NCI-H524 treated with DMSO at 0.1 percent for 48 hours (cell line): Measurements from ENCODE around the gene RC3H1.
A peak's percentile ranks its signal among the peaks of the same experiment; 100 is the strongest.
"Not testable (repeated sequence)": the region's sequence is repeated elsewhere in the genome, so short reads cannot be mapped to it uniquely, and the experiment has no call there.

Source experiments
- DNase-seq: peaks from one replicate; lab custom pipeline; 2025; lab: John Stamatoyannopoulos, UW

RC3H1 gene, protein sequence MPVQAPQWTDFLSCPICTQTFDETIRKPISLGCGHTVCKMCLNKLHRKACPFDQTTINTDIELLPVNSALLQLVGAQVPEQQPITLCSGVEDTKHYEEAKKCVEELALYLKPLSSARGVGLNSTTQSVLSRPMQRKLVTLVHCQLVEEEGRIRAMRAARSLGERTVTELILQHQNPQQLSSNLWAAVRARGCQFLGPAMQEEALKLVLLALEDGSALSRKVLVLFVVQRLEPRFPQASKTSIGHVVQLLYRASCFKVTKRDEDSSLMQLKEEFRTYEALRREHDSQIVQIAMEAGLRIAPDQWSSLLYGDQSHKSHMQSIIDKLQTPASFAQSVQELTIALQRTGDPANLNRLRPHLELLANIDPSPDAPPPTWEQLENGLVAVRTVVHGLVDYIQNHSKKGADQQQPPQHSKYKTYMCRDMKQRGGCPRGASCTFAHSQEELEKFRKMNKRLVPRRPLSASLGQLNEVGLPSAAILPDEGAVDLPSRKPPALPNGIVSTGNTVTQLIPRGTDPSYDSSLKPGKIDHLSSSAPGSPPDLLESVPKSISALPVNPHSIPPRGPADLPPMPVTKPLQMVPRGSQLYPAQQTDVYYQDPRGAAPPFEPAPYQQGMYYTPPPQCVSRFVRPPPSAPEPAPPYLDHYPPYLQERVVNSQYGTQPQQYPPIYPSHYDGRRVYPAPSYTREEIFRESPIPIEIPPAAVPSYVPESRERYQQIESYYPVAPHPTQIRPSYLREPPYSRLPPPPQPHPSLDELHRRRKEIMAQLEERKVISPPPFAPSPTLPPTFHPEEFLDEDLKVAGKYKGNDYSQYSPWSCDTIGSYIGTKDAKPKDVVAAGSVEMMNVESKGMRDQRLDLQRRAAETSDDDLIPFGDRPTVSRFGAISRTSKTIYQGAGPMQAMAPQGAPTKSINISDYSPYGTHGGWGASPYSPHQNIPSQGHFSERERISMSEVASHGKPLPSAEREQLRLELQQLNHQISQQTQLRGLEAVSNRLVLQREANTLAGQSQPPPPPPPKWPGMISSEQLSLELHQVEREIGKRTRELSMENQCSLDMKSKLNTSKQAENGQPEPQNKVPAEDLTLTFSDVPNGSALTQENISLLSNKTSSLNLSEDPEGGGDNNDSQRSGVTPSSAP

DNA sequence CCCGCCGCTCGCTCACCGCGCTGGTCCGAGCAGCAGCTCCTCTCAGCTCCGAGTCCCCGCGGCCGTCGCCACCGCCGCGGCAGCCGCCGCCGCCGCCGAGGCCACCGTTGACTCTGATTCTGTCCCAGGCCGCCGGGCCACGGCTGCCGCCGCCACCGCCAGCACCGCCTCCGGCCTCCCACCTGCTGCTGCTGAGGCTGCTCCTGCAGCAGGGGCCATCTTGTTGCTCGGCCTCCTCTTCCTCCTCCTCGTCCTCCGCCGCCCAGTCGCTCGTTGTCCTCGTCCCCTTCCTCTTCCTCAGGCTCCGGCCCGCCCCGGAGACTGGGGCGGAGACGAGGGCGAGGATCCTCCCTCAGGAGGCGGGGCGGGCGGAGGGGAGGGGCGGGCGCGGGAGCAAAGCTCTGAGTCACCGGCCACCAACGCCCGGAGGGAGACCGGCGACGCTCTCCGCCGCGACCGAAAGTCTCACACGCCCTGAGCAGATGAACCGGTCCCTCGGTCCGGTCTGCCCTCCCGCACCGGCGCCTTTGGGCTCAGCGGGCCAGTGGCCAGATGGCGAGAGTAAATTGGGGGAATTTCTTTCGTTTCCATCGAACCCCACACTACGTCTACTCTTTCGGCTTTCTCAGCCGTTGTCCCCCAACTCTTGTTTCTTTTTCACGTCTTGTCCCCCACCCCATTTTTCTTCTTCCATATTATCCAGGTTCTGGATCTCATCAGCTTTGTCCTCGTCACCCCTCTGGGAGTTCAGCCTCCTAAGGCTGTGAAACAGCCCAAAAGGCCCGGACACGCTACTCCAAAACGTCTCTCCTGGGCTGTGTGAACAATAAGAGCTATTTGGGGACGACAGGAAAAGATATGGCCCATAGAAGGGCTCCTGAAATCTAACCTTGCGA lies at the start of gene RC3H1:
Gene RC3H1, minus strand, starts transcription at position 278 of the 896 bp plus-strand sequence. CDS start 29,372 bp downstream, outside the sequence.
- DNase-seq = peak; percentile 9

GRCh38 chr1:174070614-174071013 lies 48.5 kb upstream of the RC3H1 start:
- no peak for DNase-seq

DNA sequence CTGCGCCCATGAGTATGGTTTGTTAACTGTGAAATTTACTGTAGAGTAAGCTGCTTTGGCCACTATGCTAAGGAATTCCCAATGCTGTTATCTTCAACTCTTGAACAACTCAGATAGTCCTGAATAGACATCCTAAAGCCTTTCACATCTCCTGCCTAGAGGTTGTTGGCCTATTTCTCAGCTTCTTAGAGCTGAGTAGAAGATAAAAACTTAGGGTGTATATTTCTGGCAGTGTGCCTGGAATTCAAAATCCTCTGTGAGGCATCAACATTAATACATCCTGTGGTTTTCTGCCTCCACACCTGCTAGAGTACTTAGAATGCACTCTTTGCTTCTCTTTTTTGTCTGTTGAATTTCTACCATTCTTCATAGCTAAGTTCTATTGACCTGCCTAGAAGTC lies 45.8 kb upstream of the RC3H1 start:
- no peak for DNase-seq

DNA sequence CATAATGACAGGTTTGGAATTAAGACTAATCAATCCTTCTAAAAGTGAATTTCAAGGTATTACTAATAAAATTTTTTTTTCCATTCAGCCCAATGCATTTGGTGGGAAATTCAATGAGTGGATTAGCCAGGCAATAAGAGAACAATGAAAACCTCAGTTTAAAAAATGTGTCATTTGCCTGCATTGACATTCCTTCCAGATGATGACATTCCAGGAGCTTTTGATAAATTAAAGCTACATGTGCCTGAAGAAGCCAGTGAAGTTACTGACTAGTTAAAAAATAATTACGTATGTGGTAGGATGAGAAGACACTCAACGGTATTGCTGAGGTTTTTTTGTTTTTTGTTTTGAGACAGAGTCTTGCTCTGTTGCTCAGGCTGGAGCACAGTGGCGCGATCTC lies 37.9 kb upstream of the RC3H1 start:
- no peak for DNase-seq

DNA sequence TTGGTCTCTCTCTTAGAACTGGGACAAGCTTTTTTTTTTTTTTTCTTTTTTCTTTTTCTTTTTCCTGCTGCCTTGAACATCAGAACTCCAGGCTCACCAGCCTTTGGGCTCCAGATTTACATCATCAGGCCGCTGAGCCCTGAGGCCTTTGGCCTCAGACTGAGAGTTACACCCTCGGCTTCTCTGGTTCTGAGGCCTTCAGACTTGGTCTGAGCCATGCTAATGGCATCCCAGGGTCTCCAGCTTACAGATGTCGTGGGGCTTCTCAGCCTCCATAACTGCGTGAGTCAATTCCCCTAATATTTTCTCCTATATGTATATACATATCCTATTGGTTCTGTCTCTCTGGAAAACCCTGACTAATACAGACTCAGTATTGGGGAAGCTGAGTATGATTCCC lies 36.5 kb upstream of the RC3H1 start:
- no peak for DNase-seq

GRCh38 chr1:174056609-174057008 lies 34.5 kb upstream of the RC3H1 start:
- not testable (repeated sequence) for DNase-seq

- DNase-seq = not testable (repeated sequence)
Observed at GRCh38 chr1:174055797-174056196, 33.6 kb upstream of the RC3H1 start.

DNA sequence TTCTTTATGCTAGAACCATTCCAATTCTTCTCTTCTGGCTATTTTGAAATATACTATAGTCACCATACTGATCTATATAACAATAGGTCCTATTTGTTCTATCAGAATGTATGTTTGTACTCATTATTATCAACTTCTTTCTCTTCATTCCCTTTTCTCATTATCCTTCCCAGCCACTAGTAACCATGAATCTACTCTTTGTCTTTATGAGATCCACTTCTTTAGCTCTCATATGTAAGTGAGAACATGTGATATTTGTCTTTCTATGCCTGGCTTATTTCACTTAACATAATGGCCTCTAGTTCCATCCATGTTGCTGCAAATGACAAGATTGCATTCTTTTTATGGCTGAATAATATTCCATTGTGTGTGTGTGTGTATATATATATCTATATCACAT lies 31.7 kb upstream of the RC3H1 start:
- no peak for DNase-seq

- DNase-seq = no peak
Observed at GRCh38 chr1:174052621-174053020, 30.5 kb upstream of the RC3H1 start.

GRCh38 chr1:174051956-174052355 lies 29.8 kb upstream of the RC3H1 start:
- no peak for DNase-seq

- no peak for DNase-seq
Observed at GRCh38 chr1:174049514-174049913, 27.4 kb upstream of the RC3H1 start.

GRCh38 chr1:174044418-174045222 lies 22.5 kb upstream of the RC3H1 start:
- DNase-seq = no peak

- not testable (repeated sequence) for DNase-seq
Observed at GRCh38 chr1:174042509-174042908, 20.4 kb upstream of the RC3H1 start.

- no peak for DNase-seq
Observed at GRCh38 chr1:174041369-174041768, 19.2 kb upstream of the RC3H1 start.

GRCh38 chr1:174040387-174040786 lies 18.2 kb upstream of the RC3H1 start:
- DNase-seq = peak; percentile 94

- DNase-seq = no peak
Observed at GRCh38 chr1:174039027-174039426, 16.9 kb upstream of the RC3H1 start.

GRCh38 chr1:174036798-174037197 lies 14.6 kb upstream of the RC3H1 start:
- no peak for DNase-seq

GRCh38 chr1:174036204-174036603 lies 14.0 kb upstream of the RC3H1 start:
- DNase-seq = no peak

GRCh38 chr1:174032671-174033222 lies 10.6 kb upstream of the RC3H1 start:
- DNase-seq = no peak

GRCh38 chr1:174031099-174031498 lies 8.9 kb upstream of the RC3H1 start:
- no peak for DNase-seq
